Measurements from ENCODE around the gene LRRFIP2. TPM values are rescaled to one million over a fixed set of nuclear protein-coding genes. Genes with fewer than 3 reads are reported as not detected.
"Not testable (repeated sequence)": the region's sequence is repeated elsewhere in the genome, so short reads cannot be mapped to it uniquely, and the experiment has no call there.

LRRFIP2 gene
- total and polyA plus RNA-seq, 2 donors from 2014 or later, result 26.1 to 61.4 TPM

GRCh38 chr3:37067577-37067976 lies 106.8 kb downstream of the LRRFIP2 start:
- H3K27ac ChIP-seq (ENCODE audit: low read depth in 2 of 2, low read length in 2 of 2), result no peak overlapping the region
- no peaks in the 10 kb centered on the region for H3K27me3 ChIP-seq (ENCODE audit: control insufficient read depth, insufficient read depth, low read length)
- no peak for DNase-seq
- peaks cover 0 to 32% (median 17%) of the 10 kb centered on the region in 3 donors for H3K36me3 ChIP-seq (ENCODE audit: control insufficient read depth in 2 of 3, insufficient read depth in 3 of 3, low read length in 3 of 3)
- H3K4me3 ChIP-seq (ENCODE audit: low read length in 3 of 3), result no peak overlapping the region
- no peak for TF ChIP-seq CTCF (IDR thresholded peaks at IDR 0.05; ENCODE audit: borderline replicate concordance, extremely low read depth, insufficient read depth)
- no peaks in the 10 kb centered on the region for H3K9me3 ChIP-seq (ENCODE audit: control insufficient read depth in 2 of 3, insufficient read depth in 1 of 3, low read length in 3 of 3)
- intact Hi-C loops (cut with DNase I), result no loop called here
- no peak overlapping the region for H3K9ac ChIP-seq (ENCODE audit: low read length in 3 of 3)
- no peak for FAIRE-seq
- no peaks in the 10 kb centered on the region for H3K4me1 ChIP-seq (ENCODE audit: control insufficient read depth in 2 of 3, insufficient read depth in 2 of 3, low read depth in 1 of 3, low read length in 3 of 3)

GRCh38 chr3:37064747-37065146 lies 109.6 kb downstream of the LRRFIP2 start:
- Histone ChIP-seq H3K4me3 (ENCODE audit: low read length in 3 of 3) (no peak overlapping the region), H3K4me1 (ENCODE audit: control insufficient read depth in 2 of 3, insufficient read depth in 2 of 3, low read depth in 1 of 3, low read length in 3 of 3) (no peaks in the 10 kb centered on the region), H3K36me3 (ENCODE audit: control insufficient read depth in 2 of 3, insufficient read depth in 3 of 3, low read length in 3 of 3) (peaks cover 2 to 29% (median 16%) of the 10 kb centered on the region in 3 donors), H3K9ac (ENCODE audit: low read length in 3 of 3) (no peak overlapping the region), H3K27me3 (ENCODE audit: control insufficient read depth, insufficient read depth, low read length) (no peaks in the 10 kb centered on the region), H3K27ac (ENCODE audit: low read depth in 2 of 2, low read length in 2 of 2) (no peak overlapping the region), H3K9me3 (ENCODE audit: control insufficient read depth in 2 of 3, insufficient read depth in 1 of 3, low read length in 3 of 3) (no peaks in the 10 kb centered on the region)
- DNase-seq (no peak), FAIRE-seq (no peak)
- no peak for TF ChIP-seq CTCF (IDR thresholded peaks at IDR 0.05; ENCODE audit: borderline replicate concordance, extremely low read depth, insufficient read depth)
- intact Hi-C loops (cut with DNase I), result no loop called here

GRCh38 chr3:37058117-37058516 lies 116.3 kb downstream of the LRRFIP2 start:
- Histone ChIP-seq H3K4me1 (ENCODE audit: control insufficient read depth in 2 of 3, insufficient read depth in 2 of 3, low read depth in 1 of 3, low read length in 3 of 3) (peaks cover 0 to 2% (median 0%) of the 10 kb centered on the region in 3 donors), H3K4me3 (ENCODE audit: low read length in 3 of 3) (no peak overlapping the region), H3K9ac (ENCODE audit: low read length in 3 of 3) (no peak overlapping the region), H3K27ac (ENCODE audit: low read depth in 2 of 2, low read length in 2 of 2) (no peak overlapping the region), H3K36me3 (ENCODE audit: control insufficient read depth in 2 of 3, insufficient read depth in 3 of 3, low read length in 3 of 3) (peaks cover 2 to 48% (median 28%) of the 10 kb centered on the region in 3 donors), H3K27me3 (ENCODE audit: control insufficient read depth, insufficient read depth, low read length) (no peaks in the 10 kb centered on the region), H3K9me3 (ENCODE audit: control insufficient read depth in 2 of 3, insufficient read depth in 1 of 3, low read length in 3 of 3) (no peaks in the 10 kb centered on the region)
- TF ChIP-seq CTCF (IDR thresholded peaks at IDR 0.05; ENCODE audit: borderline replicate concordance, extremely low read depth, insufficient read depth), result no peak
- intact Hi-C loops (cut with DNase I), result no loop called here
- DNase-seq (no peak), FAIRE-seq (no peak)

DNA sequence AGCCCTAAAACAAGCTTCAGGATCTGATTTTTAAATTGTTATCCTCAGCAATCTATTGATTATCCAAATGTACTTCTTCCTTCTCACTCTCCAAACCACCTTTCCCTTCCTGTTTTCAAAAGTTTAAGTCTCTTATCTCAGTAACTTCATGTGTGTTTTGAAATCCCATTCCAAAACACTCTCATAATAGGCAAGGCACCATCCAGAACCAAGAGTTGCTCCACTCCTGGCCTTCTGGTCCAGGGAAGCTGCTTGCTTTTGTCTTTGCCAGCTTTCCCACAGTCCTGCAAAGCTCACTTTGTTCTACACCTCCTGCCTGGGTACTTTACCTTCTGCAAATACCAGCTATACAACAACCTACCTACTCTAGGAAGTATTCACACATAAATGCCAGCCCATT lies 117.6 kb downstream of the LRRFIP2 start:
- Histone ChIP-seq H3K9ac (ENCODE audit: low read length in 3 of 3) (no peak overlapping the region), H3K27ac (ENCODE audit: low read depth in 2 of 2, low read length in 2 of 2) (no peak overlapping the region), H3K36me3 (ENCODE audit: control insufficient read depth in 2 of 3, insufficient read depth in 3 of 3, low read length in 3 of 3) (peaks cover 2 to 44% (median 26%) of the 10 kb centered on the region in 3 donors), H3K9me3 (ENCODE audit: control insufficient read depth in 2 of 3, insufficient read depth in 1 of 3, low read length in 3 of 3) (no peaks in the 10 kb centered on the region), H3K4me1 (ENCODE audit: control insufficient read depth in 2 of 3, insufficient read depth in 2 of 3, low read depth in 1 of 3, low read length in 3 of 3) (peaks cover 0 to 2% (median 0%) of the 10 kb centered on the region in 3 donors), H3K27me3 (ENCODE audit: control insufficient read depth, insufficient read depth, low read length) (no peaks in the 10 kb centered on the region), H3K4me3 (ENCODE audit: low read length in 3 of 3) (no peak overlapping the region)
- no peak for DNase-seq
- no peak for FAIRE-seq
- intact Hi-C loops (cut with DNase I), result no loop called here
- no peak for TF ChIP-seq CTCF (IDR thresholded peaks at IDR 0.05; ENCODE audit: borderline replicate concordance, extremely low read depth, insufficient read depth)

- intact Hi-C loops (cut with DNase I); H3K27ac ChIP-seq (ENCODE audit: low read depth in 2 of 2, low read length in 2 of 2); H3K9me3 ChIP-seq (ENCODE audit: control insufficient read depth in 2 of 3, insufficient read depth in 1 of 3, low read length in 3 of 3); H3K4me3 ChIP-seq (ENCODE audit: low read length in 3 of 3); DNase-seq; H3K27me3 ChIP-seq (ENCODE audit: control insufficient read depth, insufficient read depth, low read length); FAIRE-seq; H3K4me1 ChIP-seq (ENCODE audit: control insufficient read depth in 2 of 3, insufficient read depth in 2 of 3, low read depth in 1 of 3, low read length in 3 of 3); H3K9ac ChIP-seq (ENCODE audit: low read length in 3 of 3): not testable (repeated sequence)
- peaks cover 2 to 49% (median 32%) of the 10 kb centered on the region in 3 donors for H3K36me3 ChIP-seq (ENCODE audit: control insufficient read depth in 2 of 3, insufficient read depth in 3 of 3, low read length in 3 of 3)
Measured at GRCh38 chr3:37055077-37055476, 119.3 kb downstream of the LRRFIP2 start.
